Spleen (tissue), 11 donors: ENCODE data around the gene TMC6. TPM values are rescaled to one million over a fixed set of nuclear protein-coding genes. Genes with fewer than 3 reads are reported as not detected.

Experiments used
- DNase-seq: peaks from one replicate; pipeline ENCODE4 v3.0.0-alpha.2; 2020
- H3K27ac ChIP-seq, 8 donors: fragments of 200-600 bp; sonication (generic) in 7 of 8; 1 replicate in 4 of 8; 2 replicates in 4 of 8; pipeline versions ENCODE4 v1.5.0 to v1.8.0; 2016 to 2021; ENCODE audit warnings: inconsistent platforms in 4 of 8, mild to moderate bottlenecking in 4 of 8, moderate library complexity in 1 of 8
- H3K27me3 ChIP-seq, 7 donors: fragments of 200-600 bp; sonication (generic) in 6 of 7; replicated peaks in 1 of 7; 1 replicate in 4 of 7; 2 replicates in 3 of 7; pipeline versions ENCODE4 v1.5.0 to v1.8.0; 2016 to 2021; ENCODE audit warnings: inconsistent platforms in 3 of 7, mild to moderate bottlenecking in 1 of 7
- H3K36me3 ChIP-seq, 6 donors: fragments of 200-600 bp; sonication (generic) in 5 of 6; 1 replicate in 4 of 6; 2 replicates in 2 of 6; pipeline versions ENCODE4 v1.5.0 to v1.8.0; 2016 to 2021; ENCODE audit warnings: inconsistent platforms in 2 of 6
- H3K4me1 ChIP-seq, 6 donors: fragments of 200-600 bp; sonication (generic) in 5 of 6; 1 replicate in 3 of 6; 2 replicates in 3 of 6; pipeline versions ENCODE4 v1.5.0 to v1.8.0; 2016 to 2021; ENCODE audit warnings: inconsistent platforms in 3 of 6
- H3K4me3 ChIP-seq, 8 donors: fragments of 200-600 bp; sonication (generic) in 7 of 8; 1 replicate in 4 of 8; 2 replicates in 4 of 8; pipeline versions ENCODE4 v1.5.0 to v1.8.0; 2016 to 2021; ENCODE audit warnings: inconsistent platforms in 4 of 8, mild to moderate bottlenecking in 4 of 8, moderate library complexity in 2 of 8
- H3K9me3 ChIP-seq, 8 donors: fragments of 200-600 bp; sonication (generic) in 7 of 8; 1 replicate in 4 of 8; 2 replicates in 4 of 8; pipeline versions ENCODE4 v1.5.0 to v1.8.0; 2016 to 2021; ENCODE audit warnings: inconsistent platforms in 4 of 8
- POLR2A ChIP-seq, 3 donors: fragments of 450-650 bp; IDR thresholded peaks; one replicate each; pipeline ENCODE4 v1.5.1; 2017; ENCODE audit warnings: antibody characterized with exemption in 3 of 3, mild to moderate bottlenecking in 1 of 3
- POLR2AphosphoS5 ChIP-seq, 3 donors: sonication (generic); formaldehyde crosslinking; IDR thresholded peaks; one replicate each; pipeline ENCODE4 v1.5.1; 2017; ENCODE audit warnings: antibody characterized with exemption in 3 of 3
- WGBS, 5 donors: extraction: QIAGEN DNeasy Blood & Tissue Kit in 3 of 5; methylation state at CpG; one replicate each; pipeline versions ENCODE4 v1.1.5 to v1.1.7; 2013 to 2018; 5-methylcytosine and 5-hydroxymethylcytosine counted together
- intact Hi-C: fragments of 100-400 bp; cut with DNase I; formaldehyde crosslinking; loops from one replicate; pipeline ENCODE4 v1.15.0; 2023; ENCODE audit warnings: low total_unique reads
- polyA plus RNA-seq, 3 donors: library from polyadenylated mRNA; stranded (reverse); fragments of 200-250 nt; gene quantifications; one replicate each; pipeline ENCODE4 v1.2.1, GENCODE V29; 2013
- total RNA-seq, 7 donors: library from RNA; depleted of rRNA in 3 of 7; stranded (reverse); fragments of >200 nt in 3 of 7; fragmentation: NEBNext Ultra II Directional in 4 of 7; extraction: Animal tissue kit (Norgen Biotek cat#: 25700) in 4 of 7; gene quantifications; one replicate each; pipeline versions ENCODE4 v1.1.0 to v1.2.1, GENCODE V29; 2016 to 2021
- TF ChIP-seq, protein P1 (sequence below), 11 experiments: fragments of 200-600 bp in 7 of 11; fragments of 450-650 bp in 4 of 11; sonication (generic) in 4 of 11; IDR thresholded peaks in 8 of 11; conservative IDR thresholded peaks in 3 of 11; 1 replicate in 7 of 11; 2 replicates in 4 of 11; pipeline versions ENCODE4 v1.4.0 to v1.8.0; 2016 to 2021; ENCODE audit warnings: antibody characterized with exemption in 11 of 11, inconsistent platforms in 4 of 11, mild to moderate bottlenecking in 1 of 11
- donor health status: healthy with polysubstance abuse.
- donor health status: DM: no; HTN: no; CAD: no; lungs with moderate emphysema.
- donor health status: DM: no; HTN: no; CAD: no.
- donor health status: Bipolar disorder and iron deficiency.
- donor health status: healthy.
- donor health status: DM: no; HTN: no; CAD: no.
- donor health status: DM: yes; HTN: yes; CAD: no.

TMC6 gene
- total and polyA plus RNA-seq, 10 donors, result 132 to 425 (median 260) TPM

DNA sequence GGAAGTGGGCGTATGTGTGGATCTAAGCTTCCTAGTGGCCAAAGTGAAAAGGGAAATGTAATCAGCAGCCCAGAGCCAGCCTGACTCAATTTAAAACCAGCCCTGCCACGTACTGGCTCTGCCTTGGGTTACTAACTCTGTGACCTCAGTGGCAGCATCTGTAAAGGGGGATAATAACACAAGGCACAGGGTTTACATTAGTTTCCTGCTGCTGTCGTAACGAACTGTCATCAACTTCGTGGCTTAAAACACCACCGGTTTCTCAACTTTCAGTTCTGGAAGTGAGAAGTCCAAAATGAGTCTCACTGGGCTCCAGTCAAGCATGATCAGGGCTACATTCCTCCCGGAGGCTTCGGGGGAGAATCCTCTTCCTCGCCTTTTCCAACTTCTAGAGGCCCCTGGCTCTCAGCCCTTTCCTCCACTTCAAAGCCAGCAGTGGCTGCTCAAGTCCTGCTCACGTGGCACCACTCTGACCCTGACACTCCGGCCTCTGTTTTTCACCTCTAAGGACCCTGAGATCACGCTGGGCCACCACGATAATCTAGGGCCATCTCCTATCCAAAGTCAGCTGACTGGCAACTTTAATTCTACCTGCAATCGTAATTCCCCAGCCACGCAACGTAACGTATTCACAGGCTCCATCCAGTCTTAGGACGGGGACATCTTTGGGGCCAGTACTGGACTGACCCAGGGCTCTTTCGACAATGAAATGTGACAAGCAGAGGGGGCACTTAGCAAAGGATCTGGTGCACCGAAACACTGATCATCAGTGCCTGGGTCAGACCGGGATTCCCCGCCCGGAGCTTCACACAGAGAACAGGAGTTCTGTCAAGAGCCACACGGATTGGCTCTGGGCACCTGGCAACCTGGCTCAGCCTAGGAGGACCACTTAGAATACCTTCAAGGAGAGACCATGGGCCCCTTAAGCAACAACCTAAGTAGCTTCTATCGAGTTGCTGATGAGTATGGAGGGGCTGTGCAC is 14.5 kb downstream of the TMC6 start:
- no peak overlapping the region for H3K4me3 ChIP-seq
- H3K9me3 ChIP-seq, result no peaks in the 10 kb centered on the region
- H3K27ac ChIP-seq, result peak overlapping the region in 7 of 8 donors; percentile 19 to 79 (median 51)
- no peaks in the 10 kb centered on the region for H3K27me3 ChIP-seq
- peaks cover 15 to 84% (median 46%) of the 10 kb centered on the region in 6 donors for H3K4me1 ChIP-seq
- WGBS, 5 donors, result 70 to 80% (median 74%) methylated on average over 21 to 25 of the region's 25 CpGs
- peaks cover 2 to 100% (median 92%) of the 10 kb centered on the region in 6 donors for H3K36me3 ChIP-seq
- intact Hi-C loops, result loop anchor here (5.0 kb wide), 2 partner anchors 63 to 138 kb away; no protein-coding TSS in a partner anchor
- TF ChIP-seq, protein P1, sequence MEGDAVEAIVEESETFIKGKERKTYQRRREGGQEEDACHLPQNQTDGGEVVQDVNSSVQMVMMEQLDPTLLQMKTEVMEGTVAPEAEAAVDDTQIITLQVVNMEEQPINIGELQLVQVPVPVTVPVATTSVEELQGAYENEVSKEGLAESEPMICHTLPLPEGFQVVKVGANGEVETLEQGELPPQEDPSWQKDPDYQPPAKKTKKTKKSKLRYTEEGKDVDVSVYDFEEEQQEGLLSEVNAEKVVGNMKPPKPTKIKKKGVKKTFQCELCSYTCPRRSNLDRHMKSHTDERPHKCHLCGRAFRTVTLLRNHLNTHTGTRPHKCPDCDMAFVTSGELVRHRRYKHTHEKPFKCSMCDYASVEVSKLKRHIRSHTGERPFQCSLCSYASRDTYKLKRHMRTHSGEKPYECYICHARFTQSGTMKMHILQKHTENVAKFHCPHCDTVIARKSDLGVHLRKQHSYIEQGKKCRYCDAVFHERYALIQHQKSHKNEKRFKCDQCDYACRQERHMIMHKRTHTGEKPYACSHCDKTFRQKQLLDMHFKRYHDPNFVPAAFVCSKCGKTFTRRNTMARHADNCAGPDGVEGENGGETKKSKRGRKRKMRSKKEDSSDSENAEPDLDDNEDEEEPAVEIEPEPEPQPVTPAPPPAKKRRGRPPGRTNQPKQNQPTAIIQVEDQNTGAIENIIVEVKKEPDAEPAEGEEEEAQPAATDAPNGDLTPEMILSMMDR (IDR thresholded peaks at IDR 0.05 in 8 of 11, conservative IDR thresholded peaks at IDR 0.05 in 3 of 11), result no peak
- peak in 1 of 3 donors; percentile 54 for TF ChIP-seq POLR2AphosphoS5 (IDR thresholded peaks at IDR 0.05)
- DNase-seq, result peak; percentile 68

DNA sequence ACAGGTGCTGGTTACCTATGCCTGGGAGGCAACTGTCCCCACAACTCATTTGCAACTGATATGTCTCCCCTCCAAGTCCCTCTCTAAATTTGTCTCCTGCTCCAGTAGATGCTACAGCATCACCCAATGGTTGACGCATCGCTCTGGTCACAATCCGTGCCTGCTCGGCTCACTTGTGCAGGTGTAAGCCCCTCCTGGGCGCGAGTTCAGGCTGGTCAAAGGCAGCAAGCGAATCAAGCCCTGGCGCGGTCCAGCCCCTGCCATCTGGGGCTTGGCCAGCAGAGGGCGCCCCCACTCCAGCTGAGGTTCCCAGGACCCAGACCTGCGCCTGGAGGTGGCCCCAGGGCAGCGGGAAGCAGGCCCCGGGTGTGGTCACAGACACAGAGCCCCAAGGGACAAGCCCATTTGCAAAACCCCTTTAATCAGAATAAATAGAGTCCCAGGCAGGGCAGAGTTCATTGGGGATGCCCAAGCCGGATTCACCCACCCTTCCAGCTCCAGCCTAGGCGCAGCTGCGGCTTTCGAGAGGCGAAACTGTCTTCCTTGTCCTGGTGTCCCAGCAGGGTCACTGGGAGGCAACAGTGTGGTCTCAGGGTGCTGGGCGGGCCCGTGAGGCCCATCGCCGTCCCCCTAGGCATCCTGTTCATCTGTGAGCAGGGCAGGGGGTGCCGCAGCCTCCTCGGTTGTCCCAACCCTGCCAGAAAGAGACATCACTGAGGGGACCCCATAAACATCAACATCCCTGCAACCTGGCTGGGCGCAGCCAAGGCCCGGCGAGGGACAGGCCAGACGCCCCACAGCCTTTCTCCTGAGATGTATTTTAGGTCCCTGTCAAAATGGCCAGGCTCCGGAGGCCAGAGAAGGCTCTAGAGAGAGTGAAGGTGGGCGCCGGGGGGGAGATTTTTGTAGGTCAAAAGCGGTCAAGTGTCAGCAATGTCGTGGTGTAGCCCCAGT is 15.8 kb downstream of the TMC6 start:
- H3K27ac ChIP-seq, result peak overlapping the region in 6 of 8 donors; percentile 35 to 79 (median 58)
- H3K36me3 ChIP-seq, result peaks cover 2 to 100% (median 91%) of the 10 kb centered on the region in 6 donors
- intact Hi-C loops, result loop anchor here (5.0 kb wide), 2 partner anchors 65 to 140 kb away; no protein-coding TSS in a partner anchor
- TF ChIP-seq POLR2A (IDR thresholded peaks at IDR 0.05) (no peak), POLR2AphosphoS5 (IDR thresholded peaks at IDR 0.05) (peak; percentile 85 to 92 (median 90))
- TF ChIP-seq, protein P1 (IDR thresholded peaks at IDR 0.05 in 8 of 11, conservative IDR thresholded peaks at IDR 0.05 in 3 of 11), result peak; percentile 96 to 100 (median 99)
- no peak overlapping the region for H3K4me3 ChIP-seq
- DNase-seq, result peak; percentile 96
- H3K9me3 ChIP-seq, result no peaks in the 10 kb centered on the region
- H3K27me3 ChIP-seq, result no peaks in the 10 kb centered on the region
- WGBS, 5 donors, result 59 to 80% (median 62%) methylated on average over 19 to 33 of the region's 33 CpGs
- peaks cover 13 to 84% (median 35%) of the 10 kb centered on the region in 6 donors for H3K4me1 ChIP-seq

DNA sequence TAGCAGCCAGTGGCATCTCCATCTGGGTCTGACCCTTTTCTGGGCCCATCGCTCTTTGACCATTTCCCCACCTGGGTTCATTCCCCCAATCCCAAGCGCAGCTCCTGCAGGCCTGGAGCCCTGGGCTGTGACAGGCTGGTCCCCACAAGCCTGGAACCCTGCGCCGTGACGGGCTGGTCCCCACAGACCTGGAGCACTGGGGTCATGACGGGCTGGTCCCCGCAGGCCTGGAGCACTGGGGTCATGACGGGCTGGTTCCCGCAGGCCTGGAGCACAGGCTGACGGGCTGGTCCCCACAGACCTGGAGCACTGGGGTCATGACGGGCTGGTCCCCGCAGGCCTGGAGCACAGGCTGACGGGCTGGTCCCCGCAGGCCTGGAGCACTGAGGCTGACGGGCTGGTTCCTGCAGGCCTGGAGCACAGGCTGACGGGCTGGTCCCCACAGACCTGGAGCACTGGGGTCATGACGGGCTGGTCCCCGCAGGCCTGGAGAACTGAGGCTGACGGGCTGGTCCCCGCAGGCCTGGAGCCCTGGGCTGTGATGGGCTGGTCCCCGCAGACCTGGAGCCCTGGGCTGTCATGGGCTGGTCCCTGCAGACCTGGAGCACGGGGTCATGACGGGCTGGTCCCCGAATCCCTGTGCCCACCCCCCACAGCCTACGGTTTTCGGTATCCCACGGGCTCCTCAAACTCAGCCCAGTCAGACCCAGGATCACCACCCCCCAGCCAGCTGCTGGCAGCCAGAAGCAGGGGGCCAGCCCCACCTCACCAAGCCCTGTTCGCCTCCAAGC is 16.6 kb downstream of the TMC6 start:
- peaks cover 0 to 100% (median 84%) of the 10 kb centered on the region in 6 donors for H3K36me3 ChIP-seq
- intact Hi-C loops, result loop anchor here (5.0 kb wide), 2 partner anchors 65 to 140 kb away; no protein-coding TSS in a partner anchor
- 90 to 95% (median 92%) methylated on average over 17 to 28 of the region's 28 CpGs for WGBS, 5 donors

More for the DNA sequence above, 16.6 kb downstream of the TMC6 start:
- peaks cover 11 to 76% (median 30%) of the 10 kb centered on the region in 6 donors for H3K4me1 ChIP-seq
- DNase-seq, result peak; percentile 81
- no peak overlapping the region for H3K4me3 ChIP-seq
- TF ChIP-seq, protein P1 (IDR thresholded peaks at IDR 0.05 in 8 of 11, conservative IDR thresholded peaks at IDR 0.05 in 3 of 11), result no peak
- peak in 1 of 3 donors; percentile 5 for TF ChIP-seq POLR2AphosphoS5 (IDR thresholded peaks at IDR 0.05)
- H3K9me3 ChIP-seq, result no peaks in the 10 kb centered on the region
- H3K27me3 ChIP-seq, result no peaks in the 10 kb centered on the region
- peak overlapping the region in 4 of 8 donors; percentile 46 to 79 (median 68) for H3K27ac ChIP-seq
